SU-DHL-6 (cell line): ENCODE results near the gene PPCS.

ENCODE experiments used
- H2AFZ ChIP-seq: fragments of 200-600 bp; sonication (generic); 2 replicates; pipeline ENCODE4 v1.6.1; 2014; ENCODE audit warnings: low read depth, mild to moderate bottlenecking, moderate library complexity, mixed read lengths, antibody characterized with exemption, low read length; ENCODE audit not compliant: severe bottlenecking
- H3F3A ChIP-seq: fragments of 200-600 bp; shearing (Covaris generic); 2 replicates; pipeline ENCODE4 v1.6.0; 2016; ENCODE audit warnings: antibody characterized with exemption, mild to moderate bottlenecking; ENCODE audit not compliant: insufficient read depth
- H3K27ac ChIP-seq: fragments of 200-600 bp; sonication (generic); 2 replicates; pipeline ENCODE4 v1.5.1; 2016; ENCODE audit warnings: low read depth, mild to moderate bottlenecking, low read length, moderate library complexity, mixed read lengths
- H3K27me3 ChIP-seq: fragments of 200-600 bp; sonication (generic), shearing (Covaris generic); 2 replicates; pipeline ENCODE4 v1.6.0; 2014; ENCODE audit warnings: mild to moderate bottlenecking, low read length
- H3K36me3 ChIP-seq: fragments of 200-600 bp; sonication (generic); 2 replicates; pipeline ENCODE4 v1.6.1; 2014; ENCODE audit warnings: mild to moderate bottlenecking, low read length, mixed read lengths
- H3K4me2 ChIP-seq: fragments of 300-600, 200-600 bp; shearing (Covaris generic), sonication (generic); 2 replicates; pipeline ENCODE4 v1.6.0; 2014; ENCODE audit warnings: low read length, low read depth, mild to moderate bottlenecking; ENCODE audit not compliant: poor library complexity, severe bottlenecking
- H3K4me3 ChIP-seq: fragments of 200-600 bp; sonication (generic); 2 replicates; pipeline ENCODE4 v1.5.1; 2014; ENCODE audit warnings: antibody characterized with exemption, low read length, mild to moderate bottlenecking, mixed read lengths; ENCODE audit not compliant: insufficient read depth, poor library complexity, severe bottlenecking
- H3K79me2 ChIP-seq: fragments of 200-600 bp; sonication (generic); 2 replicates; pipeline ENCODE4 v1.6.1; 2014; ENCODE audit warnings: mild to moderate bottlenecking, low read length, moderate library complexity; ENCODE audit not compliant: insufficient read depth
- H3K9ac ChIP-seq: fragments of 200-600 bp; sonication (generic); 2 replicates; pipeline ENCODE4 v1.7.0; 2014; ENCODE audit warnings: mild to moderate bottlenecking, low read length
- H3K9me2 ChIP-seq: fragments of 200-600 bp; sonication (generic); replicated peaks from 2 replicates; pipeline ENCODE4 v1.6.1; 2014; ENCODE audit warnings: low read length; ENCODE audit not compliant: insufficient read depth
- H3K9me3 ChIP-seq: fragments of 200-600 bp; sonication (generic); 2 replicates; pipeline ENCODE4 v1.6.1; 2014; ENCODE audit warnings: low read length, mixed read lengths; ENCODE audit not compliant: insufficient read depth
- H4K20me1 ChIP-seq: fragments of 200-600 bp; sonication (generic); 2 replicates; pipeline ENCODE4 v1.6.1; 2014; ENCODE audit warnings: low read depth, mild to moderate bottlenecking, antibody characterized with exemption, low read length, moderate library complexity, mixed read lengths
- CTCF ChIP-seq: fragments of 200-600 bp; sonication (generic); IDR thresholded peaks from one replicate; pipeline ENCODE4 v1.5.1; 2017; ENCODE audit warnings: antibody characterized with exemption, mild to moderate bottlenecking, low read length, moderate library complexity; ENCODE audit not compliant: insufficient read depth, poor library complexity, severe bottlenecking
- EZH2phosphoT487 ChIP-seq: fragments of 200-600 bp; sonication (generic), shearing (Covaris generic); conservative IDR thresholded peaks from 2 replicates; pipeline ENCODE4 v1.6.1; 2018; ENCODE audit warnings: mild to moderate bottlenecking, antibody characterized with exemption, low read length, moderate library complexity, mixed read lengths

The PPCS gene

DNA sequence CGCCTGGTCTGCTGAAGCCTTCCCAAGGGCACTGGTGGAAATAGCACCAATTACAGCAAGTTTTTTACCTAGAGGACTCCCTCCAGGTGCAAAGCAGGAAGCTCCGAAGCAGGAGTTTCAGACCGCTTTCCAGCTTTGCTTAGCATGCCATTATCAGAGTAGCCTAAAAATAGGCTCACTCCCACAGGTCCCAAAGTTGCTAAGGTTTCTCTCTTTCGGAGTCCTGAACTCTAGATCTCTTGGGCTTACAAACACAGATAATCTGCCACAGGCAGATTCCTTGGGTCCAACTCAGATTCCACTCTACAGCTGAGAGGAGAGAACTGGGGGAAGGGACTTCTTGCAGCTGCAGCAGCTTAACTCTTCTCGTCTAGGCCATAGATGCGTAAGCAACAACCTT, 23.0 kb upstream of the PPCS start:
- no peaks in the 10 kb centered on the region for H3K9me2 ChIP-seq
- H3K9ac ChIP-seq: no peak overlapping the region
- no peaks in the 10 kb centered on the region for H3K79me2 ChIP-seq
- H3K4me3 ChIP-seq: no peak overlapping the region
- no peaks in the 10 kb centered on the region for H3K27me3 ChIP-seq
- no peaks in the 10 kb centered on the region for H3K36me3 ChIP-seq
- H3K9me3 ChIP-seq: no peaks in the 10 kb centered on the region
- TF ChIP-seq CTCF (no peak), EZH2phosphoT487 (no peak)
- no peaks in the 10 kb centered on the region for H4K20me1 ChIP-seq
- H2AFZ ChIP-seq: no peak overlapping the region
- no peaks in the 10 kb centered on the region for H3F3A ChIP-seq
- no peak overlapping the region for H3K27ac ChIP-seq
- H3K4me2 ChIP-seq: no peak overlapping the region

DNA sequence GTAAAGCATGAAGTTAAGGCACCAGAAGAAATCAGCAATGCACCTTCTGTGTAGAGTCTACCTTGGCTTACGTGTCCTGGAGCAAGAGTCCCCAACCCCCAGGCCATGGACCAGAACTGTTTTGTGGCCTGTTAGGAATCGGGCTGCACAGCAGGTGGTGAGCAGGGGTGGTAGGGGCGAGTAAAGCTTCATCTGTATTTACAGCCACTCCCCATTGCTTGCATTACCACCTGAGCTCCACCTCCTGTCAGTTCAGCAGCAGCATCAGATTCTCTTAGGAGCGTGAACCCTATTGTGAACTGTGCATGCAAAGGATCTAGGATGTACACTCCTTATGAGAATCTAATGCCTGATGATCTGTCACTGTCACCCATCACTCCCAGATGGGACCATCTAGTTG, 22.0 kb upstream of the PPCS start:
- no peak overlapping the region for H3K4me3 ChIP-seq
- H3K27me3 ChIP-seq: no peaks in the 10 kb centered on the region
- no peak overlapping the region for H2AFZ ChIP-seq
- H3K9me3 ChIP-seq: no peaks in the 10 kb centered on the region
- no peaks in the 10 kb centered on the region for H3F3A ChIP-seq
- H3K9me2 ChIP-seq: no peaks in the 10 kb centered on the region
- no peak overlapping the region for H3K4me2 ChIP-seq
- H4K20me1 ChIP-seq: no peaks in the 10 kb centered on the region
- no peak overlapping the region for H3K27ac ChIP-seq
- no peak overlapping the region for H3K9ac ChIP-seq
- TF ChIP-seq EZH2phosphoT487 (no peak), CTCF (no peak)
- no peaks in the 10 kb centered on the region for H3K79me2 ChIP-seq
- H3K36me3 ChIP-seq: no peaks in the 10 kb centered on the region

- Histone ChIP-seq H3K27ac (no peak overlapping the region), H3K4me3 (no peak overlapping the region), H3K9ac (no peak overlapping the region), H3K4me2 (no peak overlapping the region), H3K9me2 (no peaks in the 10 kb centered on the region), H3K36me3 (no peaks in the 10 kb centered on the region), H3F3A (no peaks in the 10 kb centered on the region), H2AFZ (no peak overlapping the region), H3K27me3 (no peaks in the 10 kb centered on the region), H3K9me3 (no peaks in the 10 kb centered on the region), H4K20me1 (no peaks in the 10 kb centered on the region), H3K79me2 (no peaks in the 10 kb centered on the region)
- TF ChIP-seq CTCF (no peak), EZH2phosphoT487 (no peak)
Observed at GRCh38 chr1:42439940-42440339, 16.4 kb upstream of the PPCS start.

- no peaks in the 10 kb centered on the region for H3K36me3 ChIP-seq
- H3K9me2 ChIP-seq: no peaks in the 10 kb centered on the region
- H3K9me3 ChIP-seq: no peaks in the 10 kb centered on the region
- H4K20me1 ChIP-seq: no peaks in the 10 kb centered on the region
- H2AFZ ChIP-seq: no peak overlapping the region
- H3K4me2 ChIP-seq: no peak overlapping the region
- TF ChIP-seq EZH2phosphoT487 (no peak), CTCF (no peak)
- no peak overlapping the region for H3K9ac ChIP-seq
- H3K27ac ChIP-seq: no peak overlapping the region
- H3K4me3 ChIP-seq: no peak overlapping the region
- H3K79me2 ChIP-seq: no peaks in the 10 kb centered on the region
- H3F3A ChIP-seq: no peaks in the 10 kb centered on the region
- no peaks in the 10 kb centered on the region for H3K27me3 ChIP-seq
Observed at GRCh38 chr1:42442662-42443061, 13.7 kb upstream of the PPCS start.
